Progenitor cell of endocrine pancreas (in vitro differentiated cells): ENCODE data around the gene INAFM1. TPM values are rescaled to one million over a fixed set of nuclear protein-coding genes. Genes with fewer than 3 reads are reported as not detected.

ENCODE experiments used
- DNase-seq: peaks from one replicate; pipeline ENCODE4 v3.0.0; 2021; ENCODE audit warnings: low spot score; ENCODE audit not compliant: unreplicated experiment
- H3K27ac Mint-ChIP-seq: 2 replicates; pipeline ENCODE4 v1.8.0; 2021; ENCODE audit warnings: mild to moderate bottlenecking, moderate library complexity, mixed read lengths
- H3K27me3 Mint-ChIP-seq: 2 replicates; pipeline ENCODE4 v1.8.0; 2021; ENCODE audit warnings: mixed read lengths
- H3K36me3 Mint-ChIP-seq: 2 replicates; pipeline ENCODE4 v1.8.0; 2022; ENCODE audit warnings: mixed read lengths; ENCODE audit not compliant: insufficient read depth
- H3K4me1 Mint-ChIP-seq: 2 replicates; pipeline ENCODE4 v1.8.0; 2021; ENCODE audit warnings: low read depth, mixed read lengths
- H3K4me3 Mint-ChIP-seq: 2 replicates; pipeline ENCODE4 v1.8.0; 2021; ENCODE audit warnings: low read depth, mild to moderate bottlenecking, moderate library complexity, mixed read lengths
- H3K9me3 Mint-ChIP-seq: 2 replicates; pipeline ENCODE4 v1.8.0; 2021; ENCODE audit warnings: low read depth, mixed read lengths
- CTCF ChIP-seq: fragments of 200-600 bp; sonication (generic); IDR thresholded peaks from one replicate; pipeline ENCODE4 v1.5.0; 2021; ENCODE audit warnings: antibody characterized with exemption, mild to moderate bottlenecking; ENCODE audit not compliant: unreplicated experiment
- total RNA-seq: library from RNA; stranded (reverse); gene quantifications from 2 replicates; pipeline ENCODE4 v1.2.1, GENCODE V29; 2021

The INAFM1 gene
- total RNA-seq, 1 donor from 2014 or later: 11.8 TPM

GRCh38 chr19:47240556-47240955 is 34.1 kb upstream of the INAFM1 start:
- no peak overlapping the region for H3K27ac Mint-ChIP-seq
- H3K4me1 Mint-ChIP-seq: peaks cover 9% of the 10 kb centered on the region
- no peak for DNase-seq
- H3K36me3 Mint-ChIP-seq: no peaks in the 10 kb centered on the region
- H3K9me3 Mint-ChIP-seq: no peaks in the 10 kb centered on the region
- TF ChIP-seq CTCF: no peak
- H3K4me3 Mint-ChIP-seq: peak overlapping the region; percentile 16
- peaks cover 22% of the 10 kb centered on the region for H3K27me3 Mint-ChIP-seq

- Mint-ChIP-seq H3K4me1 (peaks cover 9% of the 10 kb centered on the region), H3K9me3 (no peaks in the 10 kb centered on the region), H3K27ac (no peak overlapping the region), H3K4me3 (no peak overlapping the region), H3K36me3 (no peaks in the 10 kb centered on the region), H3K27me3 (peaks cover 18% of the 10 kb centered on the region)
- DNase-seq: peak; percentile 71
- no peak for TF ChIP-seq CTCF
Measured at GRCh38 chr19:47240996-47241918, 33.4 kb upstream of the INAFM1 start.

- H3K36me3 Mint-ChIP-seq: no peaks in the 10 kb centered on the region
- H3K27ac Mint-ChIP-seq: no peak overlapping the region
- peaks cover 18% of the 10 kb centered on the region for H3K27me3 Mint-ChIP-seq
- H3K9me3 Mint-ChIP-seq: no peaks in the 10 kb centered on the region
- no peak for DNase-seq
- no peak for TF ChIP-seq CTCF
- no peak overlapping the region for H3K4me3 Mint-ChIP-seq
- H3K4me1 Mint-ChIP-seq: peaks cover 9% of the 10 kb centered on the region
Measured at GRCh38 chr19:47241919-47242577, 32.6 kb upstream of the INAFM1 start.

- H3K36me3 Mint-ChIP-seq: no peaks in the 10 kb centered on the region
- H3K4me1 Mint-ChIP-seq: peaks cover 9% of the 10 kb centered on the region
- H3K4me3 Mint-ChIP-seq: peak overlapping the region; percentile 58
- H3K27me3 Mint-ChIP-seq: peaks cover 18% of the 10 kb centered on the region
- no peaks in the 10 kb centered on the region for H3K9me3 Mint-ChIP-seq
- TF ChIP-seq CTCF: no peak
- H3K27ac Mint-ChIP-seq: peak overlapping the region; percentile 84
- no peak for DNase-seq
Measured at GRCh38 chr19:47243364-47243775, 31.3 kb upstream of the INAFM1 start.

- no peaks in the 10 kb centered on the region for H3K9me3 Mint-ChIP-seq
- TF ChIP-seq CTCF: peak; percentile 98
- peak overlapping the region; percentile 53 for H3K4me3 Mint-ChIP-seq
- H3K36me3 Mint-ChIP-seq: no peaks in the 10 kb centered on the region
- peak overlapping the region; percentile 84 for H3K27ac Mint-ChIP-seq
- H3K4me1 Mint-ChIP-seq: peaks cover 8% of the 10 kb centered on the region
- DNase-seq: peak; percentile 96
- H3K27me3 Mint-ChIP-seq: peaks cover 14% of the 10 kb centered on the region
Measured at GRCh38 chr19:47243776-47244547, 30.7 kb upstream of the INAFM1 start.
